GM19043 (cell line): ENCODE results near the gene MYO15A.

Source experiments
- ATAC-seq: cut with Tn5 transposase; IDR thresholded peaks from one replicate; pipeline ENCODE4 v1.9.1; 2021; ENCODE audit warnings: low read depth; ENCODE audit not compliant: unreplicated experiment

The MYO15A gene, protein sequence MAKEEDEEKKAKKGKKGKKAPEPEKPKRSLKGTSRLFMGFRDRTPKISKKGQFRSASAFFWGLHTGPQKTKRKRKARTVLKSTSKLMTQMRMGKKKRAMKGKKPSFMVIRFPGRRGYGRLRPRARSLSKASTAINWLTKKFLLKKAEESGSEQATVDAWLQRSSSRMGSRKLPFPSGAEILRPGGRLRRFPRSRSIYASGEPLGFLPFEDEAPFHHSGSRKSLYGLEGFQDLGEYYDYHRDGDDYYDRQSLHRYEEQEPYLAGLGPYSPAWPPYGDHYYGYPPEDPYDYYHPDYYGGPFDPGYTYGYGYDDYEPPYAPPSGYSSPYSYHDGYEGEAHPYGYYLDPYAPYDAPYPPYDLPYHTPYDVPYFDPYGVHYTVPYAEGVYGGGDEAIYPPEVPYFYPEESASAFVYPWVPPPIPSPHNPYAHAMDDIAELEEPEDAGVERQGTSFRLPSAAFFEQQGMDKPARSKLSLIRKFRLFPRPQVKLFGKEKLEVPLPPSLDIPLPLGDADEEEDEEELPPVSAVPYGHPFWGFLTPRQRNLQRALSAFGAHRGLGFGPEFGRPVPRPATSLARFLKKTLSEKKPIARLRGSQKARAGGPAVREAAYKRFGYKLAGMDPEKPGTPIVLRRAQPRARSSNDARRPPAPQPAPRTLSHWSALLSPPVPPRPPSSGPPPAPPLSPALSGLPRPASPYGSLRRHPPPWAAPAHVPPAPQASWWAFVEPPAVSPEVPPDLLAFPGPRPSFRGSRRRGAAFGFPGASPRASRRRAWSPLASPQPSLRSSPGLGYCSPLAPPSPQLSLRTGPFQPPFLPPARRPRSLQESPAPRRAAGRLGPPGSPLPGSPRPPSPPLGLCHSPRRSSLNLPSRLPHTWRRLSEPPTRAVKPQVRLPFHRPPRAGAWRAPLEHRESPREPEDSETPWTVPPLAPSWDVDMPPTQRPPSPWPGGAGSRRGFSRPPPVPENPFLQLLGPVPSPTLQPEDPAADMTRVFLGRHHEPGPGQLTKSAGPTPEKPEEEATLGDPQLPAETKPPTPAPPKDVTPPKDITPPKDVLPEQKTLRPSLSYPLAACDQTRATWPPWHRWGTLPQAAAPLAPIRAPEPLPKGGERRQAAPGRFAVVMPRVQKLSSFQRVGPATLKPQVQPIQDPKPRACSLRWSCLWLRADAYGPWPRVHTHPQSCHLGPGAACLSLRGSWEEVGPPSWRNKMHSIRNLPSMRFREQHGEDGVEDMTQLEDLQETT (N-terminal part only)

DNA sequence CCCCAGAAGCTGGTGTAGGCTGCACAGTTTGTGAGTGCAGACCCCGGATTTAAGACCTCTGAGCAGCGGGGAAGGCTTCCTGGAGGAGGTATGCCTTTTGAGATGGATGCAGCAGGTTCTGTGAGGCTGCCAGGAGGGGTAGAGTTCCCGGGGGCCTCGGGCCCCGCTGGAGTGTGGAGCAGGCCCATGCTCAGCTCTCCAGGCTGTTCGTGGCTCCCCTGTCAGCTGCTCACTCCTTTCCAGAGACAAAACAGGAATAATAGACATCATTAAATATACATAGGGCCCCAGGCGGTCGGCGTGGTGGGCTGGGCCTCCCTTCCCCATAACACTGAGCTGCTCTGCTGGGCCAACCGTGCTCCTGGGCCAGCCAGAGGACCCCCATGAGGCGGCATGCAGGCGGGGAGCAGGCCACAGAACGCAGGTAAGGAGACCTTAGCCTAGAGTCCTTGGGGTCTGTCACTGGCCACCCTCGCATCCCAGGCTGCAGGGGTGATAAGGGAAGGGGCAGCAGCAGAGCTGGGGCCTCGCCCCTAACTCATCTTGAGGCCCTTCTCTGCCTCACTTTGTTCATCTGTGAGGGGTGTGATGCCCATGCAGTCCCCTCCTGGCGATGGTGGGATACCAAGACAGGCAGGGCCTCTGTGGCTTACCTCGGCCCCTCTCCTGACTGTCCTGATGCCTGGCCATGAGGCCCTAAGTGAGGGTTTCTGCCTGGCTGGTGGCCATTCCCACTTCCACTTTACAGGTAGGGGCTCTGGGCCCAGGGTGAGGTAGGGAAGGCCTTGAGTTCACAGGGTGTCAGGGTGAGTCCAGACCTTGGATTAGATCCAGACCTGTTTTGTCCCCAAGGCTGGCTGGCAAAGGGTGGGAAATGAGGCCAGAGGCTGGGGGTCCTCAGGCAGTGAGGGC is at the start of gene MYO15A:
TSS of gene MYO15A (plus strand) at position 356 of the 912 bp plus-strand sequence. CDS start 10,045 bp downstream, outside the sequence.
- no peak for ATAC-seq

DNA sequence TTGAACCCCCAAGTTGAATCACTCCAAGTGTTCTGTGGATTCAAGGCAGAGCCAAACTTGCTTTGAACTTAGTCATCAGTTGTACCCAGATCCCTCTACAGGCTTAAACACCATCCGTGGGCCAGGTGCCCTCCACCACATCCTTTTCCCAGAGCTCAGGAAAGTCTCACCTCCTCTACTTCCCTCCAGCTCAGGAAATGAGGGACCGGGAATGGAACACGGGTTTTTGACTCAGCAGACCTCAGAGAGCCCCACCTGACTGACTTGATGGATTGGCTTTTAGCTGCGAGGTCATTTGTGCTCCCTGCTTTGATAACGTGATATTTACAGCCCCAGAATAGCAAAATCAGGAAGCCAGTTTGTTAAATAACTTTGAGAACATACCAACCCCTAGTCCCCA is 49.3 kb upstream of the MYO15A start:
- no peak for ATAC-seq

DNA sequence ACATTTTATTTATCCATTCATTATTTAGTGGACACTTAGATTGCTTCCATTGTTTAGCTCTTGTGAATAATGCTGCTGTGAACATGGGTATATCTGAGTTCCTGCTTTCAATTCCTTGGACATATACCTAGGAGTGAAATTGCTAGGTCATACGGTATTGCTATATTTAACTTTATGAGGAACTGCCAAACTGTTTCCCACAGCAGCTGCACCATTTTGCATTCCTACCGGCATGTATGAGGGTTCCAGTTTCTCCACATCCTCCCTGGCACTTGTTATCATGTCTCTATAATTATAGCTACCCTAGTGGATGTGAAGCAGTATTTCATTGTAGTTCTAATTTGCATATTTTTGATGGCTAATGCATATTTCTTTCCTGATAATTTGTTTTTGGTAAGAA is 44.5 kb upstream of the MYO15A start:
- no peak for ATAC-seq

DNA sequence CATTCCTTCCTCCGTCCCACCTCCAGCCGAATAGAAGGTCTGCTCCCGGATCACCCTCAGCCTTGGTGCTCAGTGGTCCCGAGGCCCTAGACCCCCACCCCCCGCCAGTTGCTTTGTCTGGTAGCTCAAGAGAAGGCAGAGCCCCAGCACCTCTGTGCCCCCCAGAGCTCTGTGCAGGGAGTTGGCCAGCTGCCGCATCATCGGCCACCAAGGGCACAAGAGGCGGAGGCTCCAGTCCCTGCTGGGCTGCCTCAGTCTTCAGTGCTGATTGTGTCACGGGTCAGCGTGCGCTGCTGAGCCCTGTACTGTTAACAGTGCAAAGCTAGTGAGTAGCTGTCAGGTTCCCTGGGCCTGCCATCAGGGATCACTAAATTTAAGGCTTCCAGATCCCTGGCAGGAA is 43.0 kb upstream of the MYO15A start:
- no peak for ATAC-seq

DNA sequence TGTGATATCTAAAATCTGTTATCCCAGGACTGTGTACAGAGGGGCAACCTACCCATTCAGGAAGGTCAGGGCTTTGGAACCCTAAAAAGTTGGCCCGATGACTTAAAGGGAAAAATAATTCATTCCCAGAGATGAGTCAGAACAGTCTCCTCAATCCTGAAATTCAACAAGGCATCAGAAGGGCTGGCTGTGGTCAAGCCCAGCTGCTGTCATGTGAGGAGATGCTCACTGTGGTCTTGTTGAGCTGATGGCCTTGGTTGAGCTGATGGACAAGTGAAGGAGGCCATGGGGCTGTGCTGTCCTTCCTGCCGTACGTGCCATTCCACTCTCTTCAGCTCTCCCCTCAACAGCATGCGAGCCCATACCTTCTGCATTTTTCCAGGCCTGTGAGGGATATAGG is 41.7 kb upstream of the MYO15A start:
- no peak for ATAC-seq

DNA sequence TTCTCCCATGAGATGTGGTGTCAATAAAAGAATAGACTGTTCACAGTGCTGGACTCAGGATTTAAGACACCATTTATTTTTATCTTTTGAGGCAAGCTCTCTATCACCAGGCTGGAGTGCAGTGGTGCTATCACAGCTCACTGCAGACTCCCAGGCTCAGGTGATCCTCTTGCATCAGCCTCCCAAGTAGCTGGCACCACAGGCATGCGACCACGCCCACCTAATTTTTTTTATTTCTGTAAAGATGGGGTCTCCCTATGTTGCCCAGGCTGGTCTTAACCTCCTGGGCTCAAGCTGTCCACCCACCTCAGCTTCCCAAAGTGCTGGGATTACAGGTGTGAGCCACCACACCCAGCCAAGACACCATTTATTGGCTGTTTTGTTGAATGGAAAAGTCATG is 39.5 kb upstream of the MYO15A start:
- no peak for ATAC-seq

DNA sequence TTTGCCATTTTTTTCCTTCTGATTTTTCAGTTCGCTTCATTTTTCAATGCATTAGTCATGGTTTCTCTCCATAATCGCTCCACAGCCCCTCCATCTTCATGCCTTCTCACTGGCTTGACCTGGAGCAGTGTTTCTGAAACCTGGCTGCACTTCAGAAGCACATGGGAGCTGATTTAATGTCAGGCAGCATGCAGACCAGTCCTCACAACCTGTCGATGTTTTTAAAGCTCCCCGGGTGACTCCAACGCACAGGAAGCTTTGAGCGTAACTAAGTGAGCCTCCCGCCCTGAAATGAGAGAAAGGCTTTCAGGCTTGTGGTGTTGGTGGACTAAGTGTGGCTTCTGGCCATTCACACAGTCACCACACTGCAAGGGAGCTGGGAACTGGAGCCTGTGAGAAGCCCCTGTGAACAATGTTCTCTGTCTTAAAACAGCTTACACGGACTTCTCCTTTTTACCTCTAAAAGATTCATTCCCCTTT is 37.7 kb upstream of the MYO15A start:
- ATAC-seq, result no peak

DNA sequence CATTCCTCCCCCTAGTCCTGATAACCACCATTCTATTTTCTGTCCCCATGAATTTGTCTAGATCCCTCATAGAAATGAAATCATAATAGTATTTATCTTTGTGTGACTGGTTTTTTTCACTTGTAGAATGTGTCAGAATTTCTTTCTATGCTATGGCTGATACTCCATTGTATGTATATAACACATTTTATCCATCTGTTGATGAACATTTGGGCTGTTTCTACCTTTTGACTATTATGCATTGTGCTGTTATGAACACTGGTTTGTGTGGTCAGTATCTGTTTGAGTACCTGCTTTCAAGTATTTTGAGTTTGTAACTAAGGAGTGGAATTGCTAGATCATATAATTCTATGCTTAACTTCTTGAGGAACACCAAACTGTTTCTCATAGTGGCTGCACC is 36.8 kb upstream of the MYO15A start:
- ATAC-seq, result no peak

DNA sequence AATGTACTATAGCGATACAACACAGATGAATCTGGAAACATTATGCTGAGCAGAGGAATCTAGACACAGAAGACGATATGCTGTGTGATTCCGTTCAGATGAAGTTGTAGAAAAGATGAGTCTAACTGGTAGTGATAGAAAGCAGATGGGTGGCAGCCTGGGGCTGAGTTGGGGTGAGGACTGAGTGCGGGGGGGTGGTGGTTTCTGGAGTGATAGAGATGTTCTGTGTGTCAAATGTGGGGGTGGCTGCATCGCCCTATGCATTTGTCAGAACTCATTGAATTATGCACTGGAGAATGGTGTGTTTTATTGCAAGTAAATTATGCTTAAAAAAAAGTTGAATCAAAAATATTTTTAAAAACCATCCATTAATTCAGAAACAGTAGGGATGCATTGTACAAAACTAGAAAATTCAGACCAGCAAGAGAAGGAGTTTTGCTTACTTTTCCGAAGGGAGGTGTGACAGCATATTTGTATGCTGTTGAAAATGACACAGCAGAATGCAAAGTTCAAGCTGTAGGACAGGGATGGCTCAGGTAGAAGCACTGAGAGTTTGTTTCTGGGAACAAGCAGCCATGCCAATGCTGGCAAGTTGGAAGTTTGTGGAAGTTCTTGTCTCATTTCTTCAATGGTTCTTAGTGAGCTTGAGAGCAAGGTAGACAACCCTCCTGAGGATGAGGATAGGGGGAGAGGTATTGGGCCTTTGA is 33.8 kb upstream of the MYO15A start:
- ATAC-seq, result no peak

DNA sequence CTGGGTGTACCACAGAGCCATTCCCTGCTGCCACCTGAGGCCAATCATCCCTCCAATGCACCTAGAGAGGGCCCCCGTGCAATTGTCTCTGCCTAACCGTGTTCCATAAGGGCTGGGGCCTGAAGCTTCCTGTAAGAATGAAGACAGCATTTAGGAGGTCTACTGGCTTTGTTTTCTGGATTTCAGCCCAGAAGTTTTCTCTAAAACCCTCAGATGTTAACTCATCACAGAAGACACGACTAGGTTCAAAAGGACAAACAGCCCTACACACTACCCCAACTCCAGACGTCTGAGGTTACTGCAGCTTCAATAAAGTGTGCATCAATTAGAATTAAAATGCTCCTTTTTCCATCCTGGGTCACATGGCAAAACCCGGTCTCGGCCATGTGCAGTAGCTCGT is 31.6 kb upstream of the MYO15A start:
- no peak for ATAC-seq

DNA sequence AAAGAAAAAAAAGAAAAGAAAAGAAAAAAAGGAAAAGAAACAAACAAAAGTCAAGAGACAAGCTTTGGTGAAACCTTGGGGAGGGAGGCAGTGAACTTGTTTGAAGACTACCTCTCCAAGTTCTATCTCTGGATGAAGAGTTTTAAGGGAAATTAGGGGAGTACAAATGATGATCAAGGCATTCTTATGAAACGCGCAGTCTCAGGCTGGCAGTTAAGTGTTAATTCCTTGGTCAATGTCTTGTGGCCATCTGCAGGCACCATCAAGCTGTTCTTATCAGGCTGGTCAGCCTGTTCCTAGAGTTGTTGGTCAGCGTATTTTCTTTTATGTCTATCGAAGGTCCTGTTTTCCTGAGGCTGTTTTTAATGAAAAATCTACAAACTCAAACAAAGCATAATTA is 29.0 kb upstream of the MYO15A start:
- no peak for ATAC-seq

DNA sequence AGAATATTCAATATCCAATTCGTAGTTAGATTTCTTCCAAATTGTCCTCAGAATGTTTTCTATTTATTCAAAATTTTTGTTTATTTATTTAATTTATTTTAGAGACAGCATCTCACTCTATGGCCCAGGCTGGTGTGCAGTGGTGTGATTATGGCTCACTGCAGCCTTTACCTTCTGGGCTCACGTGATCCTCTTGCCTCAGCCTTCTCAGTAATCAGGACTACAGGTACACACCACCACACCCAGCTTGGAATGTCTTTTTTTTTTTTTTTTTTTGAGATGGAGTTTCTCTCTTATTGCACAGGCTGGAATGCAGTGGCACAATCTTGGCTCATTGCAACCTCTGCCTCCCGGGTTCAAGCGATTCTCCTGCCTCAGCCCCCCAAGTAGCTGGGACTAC is 24.3 kb upstream of the MYO15A start:
- ATAC-seq, result no peak

DNA sequence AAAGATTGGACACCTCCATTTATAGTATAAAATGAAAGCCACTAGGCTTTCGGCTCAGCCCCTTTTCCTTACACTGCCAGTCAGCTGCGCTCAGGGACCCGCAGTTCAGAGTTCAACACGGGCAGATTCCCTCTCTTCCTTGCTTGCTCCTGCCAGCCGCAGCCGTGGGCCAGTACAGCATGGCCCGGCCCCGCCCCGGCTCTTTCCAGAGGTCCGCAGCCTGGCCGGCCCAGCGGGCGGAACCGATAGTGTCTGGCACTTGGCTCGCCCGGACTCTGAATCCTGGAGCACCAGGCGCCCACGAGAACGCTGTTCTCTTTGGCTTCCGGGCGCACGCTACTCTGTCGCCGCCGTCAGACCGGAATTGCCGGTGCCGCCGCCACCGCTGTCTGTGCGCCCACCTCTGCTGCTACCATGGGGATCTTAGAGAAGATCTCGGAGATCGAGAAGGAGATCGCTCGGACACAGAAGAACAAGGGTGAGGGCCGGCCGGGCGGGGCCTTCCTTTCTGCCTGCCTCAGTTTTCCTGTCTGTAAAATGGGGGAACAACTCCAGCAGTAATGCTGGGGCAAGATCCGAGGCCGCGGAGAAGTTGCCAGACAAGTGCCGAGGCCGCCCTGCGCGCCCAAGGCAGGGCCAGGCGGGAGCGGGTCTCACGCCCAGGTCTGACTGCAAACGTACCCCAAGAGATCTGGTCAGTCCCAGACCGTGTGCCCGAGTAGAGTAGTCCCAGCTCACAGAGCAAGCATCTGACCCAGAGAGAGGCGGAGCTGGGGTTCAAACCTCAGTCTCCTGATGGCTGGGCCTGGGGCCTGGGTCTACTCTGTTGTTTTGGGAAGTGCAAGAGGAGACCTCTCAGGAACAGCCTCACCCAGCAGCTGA is 20.7 kb upstream of the MYO15A start, which contains the start of gene DRG2:
TSS of gene DRG2 (plus strand) at position 339 of the 882 bp plus-strand sequence. CDS start at position 415, 76 bp downstream.
- ATAC-seq, result peak; percentile 68

DNA sequence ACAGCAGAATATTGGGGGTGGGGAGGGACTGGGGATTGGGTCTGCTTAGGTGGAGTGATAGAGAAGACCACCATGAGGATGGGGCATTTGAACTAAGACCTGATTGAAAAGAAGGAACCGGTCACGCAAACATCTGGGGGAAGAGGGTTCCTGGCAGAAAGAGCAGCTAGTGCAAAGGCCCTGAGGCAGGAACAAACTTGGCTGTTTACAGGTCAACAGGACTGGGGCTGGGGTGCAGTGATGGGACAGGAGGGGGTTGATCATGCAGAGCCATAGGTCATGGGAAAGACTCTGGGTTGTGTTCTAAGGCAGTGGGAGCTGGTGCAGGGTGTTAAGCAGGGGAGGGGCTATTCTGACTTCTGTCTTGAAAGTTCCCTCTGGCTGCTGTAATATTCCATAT is 18.9 kb upstream of the MYO15A start:
- ATAC-seq, result no peak

DNA sequence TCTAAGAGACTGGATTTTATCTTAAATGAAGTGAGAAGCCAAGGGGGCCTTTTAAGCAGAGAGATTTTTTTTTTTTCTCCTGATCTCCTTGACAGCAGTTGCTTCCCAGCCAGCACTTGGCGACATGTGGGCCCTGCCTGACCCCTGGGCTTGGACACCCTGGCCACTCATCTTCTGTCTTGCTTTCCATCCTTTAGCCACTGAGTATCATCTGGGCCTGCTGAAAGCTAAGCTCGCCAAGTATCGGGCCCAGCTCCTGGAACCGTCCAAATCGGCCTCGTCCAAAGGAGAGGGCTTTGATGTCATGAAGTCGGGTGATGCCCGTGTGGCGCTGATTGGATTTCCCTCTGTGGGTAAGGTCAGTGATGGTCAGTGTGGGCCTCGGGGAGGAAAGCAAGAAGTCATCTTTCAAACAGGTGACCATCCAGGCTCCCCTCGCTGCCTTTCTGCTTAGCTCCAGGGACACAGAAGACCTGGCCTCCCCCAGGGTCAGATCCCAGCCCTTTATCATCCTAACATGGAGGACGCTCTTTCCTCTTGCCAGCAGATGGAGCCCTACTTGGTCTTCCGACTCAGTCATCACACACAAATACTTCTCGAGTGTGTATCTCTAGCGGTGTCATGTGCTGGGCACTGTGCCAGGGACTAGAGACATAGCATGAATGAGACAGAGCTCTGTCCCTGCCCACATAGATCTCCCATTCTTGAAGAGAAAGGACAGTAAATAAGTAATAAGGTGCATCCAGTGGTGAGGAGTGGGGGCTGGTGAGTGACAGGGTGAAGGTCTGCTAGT is 14.7 kb upstream of the MYO15A start:
- no peak for ATAC-seq

DNA sequence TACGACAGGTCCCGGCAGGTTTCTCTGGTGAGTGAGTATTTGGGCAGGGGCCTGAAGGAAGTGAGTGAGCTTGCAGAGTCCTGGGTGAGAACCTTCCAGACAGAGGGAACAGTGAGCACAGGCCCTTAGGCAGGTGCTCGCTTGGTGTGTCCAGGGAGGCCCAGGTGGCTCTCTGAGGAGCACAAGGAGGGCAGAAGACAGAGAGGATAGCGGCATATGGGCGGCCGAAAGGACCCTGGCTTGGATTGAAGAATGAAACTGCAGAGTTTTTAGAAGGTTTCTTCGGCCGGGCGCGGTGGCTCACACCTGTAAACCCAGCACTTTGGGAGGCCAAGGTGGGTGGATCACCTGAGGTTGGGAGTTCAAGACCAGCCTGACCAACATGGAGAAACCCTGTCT is 14.1 kb upstream of the MYO15A start:
- no peak for ATAC-seq

DNA sequence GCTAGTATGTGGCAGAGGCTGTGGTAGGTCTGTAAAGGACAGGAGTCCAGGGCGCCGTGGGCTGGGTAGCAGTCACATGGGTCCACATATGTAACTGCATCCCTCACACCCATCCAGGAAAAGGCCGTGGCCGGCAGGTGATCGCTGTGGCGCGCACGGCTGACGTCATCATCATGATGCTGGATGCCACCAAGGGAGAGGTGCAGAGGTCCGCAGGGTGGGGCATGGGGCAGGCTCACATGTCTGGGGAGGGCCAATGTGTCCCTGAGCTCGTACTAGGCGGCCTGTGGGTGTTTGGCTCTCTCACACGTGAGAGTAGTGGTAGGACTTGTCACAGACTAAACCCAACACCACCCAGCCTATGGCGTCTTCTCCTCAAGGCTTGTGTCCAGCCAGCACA is 9.0 kb upstream of the MYO15A start:
- ATAC-seq, result no peak
